Measurements from ENCODE around the gene APBB2. TPM values are rescaled to one million over a fixed set of nuclear protein-coding genes. Genes with fewer than 3 reads are reported as not detected.

Gene APBB2
- total RNA-seq, 2 experiments from 2014 or later: 0.22 TPM; not detected in 1

- H3K27ac Mint-ChIP-seq: no peak overlapping the region
- no peaks in the 10 kb centered on the region for H3K9me3 Mint-ChIP-seq
- DNase-seq (no peak), ATAC-seq (ENCODE audit: poor library complexity) (no peak)
- Histone ChIP-seq H3K27me3 (ENCODE audit: control insufficient read depth in 1 of 2, insufficient read depth in 2 of 2, low read length in 2 of 2) (peaks cover 0 to 4% of the 10 kb centered on the region in 2 experiments), H3K4me3 (ENCODE audit: low read length) (no peak overlapping the region), H3K36me3 (ENCODE audit: insufficient read depth, low read length) (no peaks in the 10 kb centered on the region), H3K9me3 (ENCODE audit: control insufficient read depth in 1 of 2, insufficient read depth in 1 of 2, low read length in 2 of 2) (no peaks in the 10 kb centered on the region), H3K27ac (ENCODE audit: low read depth in 1 of 2, low read length in 2 of 2) (no peak overlapping the region), H3K4me1 (ENCODE audit: insufficient read depth, low read length) (no peaks in the 10 kb centered on the region)
- ChIA-PET POLR2A (no interaction called here), CTCF (no interaction called here)
- H3K4me3 Mint-ChIP-seq: no peak overlapping the region
- no peak for TF ChIP-seq CTCF (IDR thresholded peaks at IDR 0.05)
- H3K4me1 Mint-ChIP-seq (ENCODE audit: low read depth): no peaks in the 10 kb centered on the region
- H3K36me3 Mint-ChIP-seq (ENCODE audit: low read depth): no peaks in the 10 kb centered on the region
- H3K27me3 Mint-ChIP-seq: peaks cover 22% of the 10 kb centered on the region
- intact Hi-C loops (cut with DNase I, micrococcal nuclease): no loop called here
Observed at GRCh38 chr4:40875507-40876150, 338.7 kb downstream of the APBB2 start.

- intact Hi-C loops (cut with DNase I, micrococcal nuclease): no loop called here
- CTCF ChIA-PET: no interaction called here
- no peak overlapping the region for H3K27ac Mint-ChIP-seq
Observed at GRCh38 chr4:40874901-40875300, 339.4 kb downstream of the APBB2 start.

GRCh38 chr4:40874331-40874730 lies 340.0 kb downstream of the APBB2 start:
- H3K4me1 ChIP-seq (ENCODE audit: insufficient read depth, low read length): no peaks in the 10 kb centered on the region
- H3K27me3 ChIP-seq (ENCODE audit: control insufficient read depth in 1 of 2, insufficient read depth in 2 of 2, low read length in 2 of 2): peaks cover 0 to 4% of the 10 kb centered on the region in 2 experiments
- TF ChIP-seq CTCF (IDR thresholded peaks at IDR 0.05): no peak
- ChIA-PET POLR2A (no interaction called here), CTCF (no interaction called here)
- Mint-ChIP-seq H3K9me3 (no peaks in the 10 kb centered on the region), H3K36me3 (ENCODE audit: low read depth) (no peaks in the 10 kb centered on the region), H3K4me3 (no peak overlapping the region), H3K27me3 (peaks cover 17% of the 10 kb centered on the region), H3K27ac (no peak overlapping the region), H3K4me1 (ENCODE audit: low read depth) (no peaks in the 10 kb centered on the region)
- intact Hi-C loops (cut with DNase I, micrococcal nuclease): no loop called here
- DNase-seq (no peak), ATAC-seq (ENCODE audit: poor library complexity) (no peak)
- no peaks in the 10 kb centered on the region for H3K9me3 ChIP-seq (ENCODE audit: control insufficient read depth in 1 of 2, insufficient read depth in 1 of 2, low read length in 2 of 2)
- no peaks in the 10 kb centered on the region for H3K36me3 ChIP-seq (ENCODE audit: insufficient read depth, low read length)
- H3K4me3 ChIP-seq (ENCODE audit: low read length): no peak overlapping the region
- no peak overlapping the region for H3K27ac ChIP-seq (ENCODE audit: low read depth in 1 of 2, low read length in 2 of 2)

More at GRCh38 chr4:40874901-40875300, 339.4 kb downstream of the APBB2 start:
- no peaks in the 10 kb centered on the region for H3K36me3 ChIP-seq (ENCODE audit: insufficient read depth, low read length)
- H3K27ac ChIP-seq (ENCODE audit: low read depth in 1 of 2, low read length in 2 of 2): no peak overlapping the region
- H3K27me3 ChIP-seq (ENCODE audit: control insufficient read depth in 1 of 2, insufficient read depth in 2 of 2, low read length in 2 of 2): peaks cover 0 to 4% of the 10 kb centered on the region in 2 experiments
- Mint-ChIP-seq H3K4me3 (no peak overlapping the region), H3K9me3 (no peaks in the 10 kb centered on the region), H3K27me3 (peaks cover 18% of the 10 kb centered on the region), H3K4me1 (ENCODE audit: low read depth) (no peaks in the 10 kb centered on the region), H3K36me3 (ENCODE audit: low read depth) (no peaks in the 10 kb centered on the region)
- H3K4me3 ChIP-seq (ENCODE audit: low read length): no peak overlapping the region
- no peaks in the 10 kb centered on the region for H3K4me1 ChIP-seq (ENCODE audit: insufficient read depth, low read length)
- no peak for ATAC-seq (ENCODE audit: poor library complexity)
- H3K9me3 ChIP-seq (ENCODE audit: control insufficient read depth in 1 of 2, insufficient read depth in 1 of 2, low read length in 2 of 2): no peaks in the 10 kb centered on the region
- POLR2A ChIA-PET: no interaction called here
- DNase-seq: no peak
- no peak for TF ChIP-seq CTCF (IDR thresholded peaks at IDR 0.05)
